GM12878 (cell line): Measurements from ENCODE around the gene SLC18A3. TPM values are rescaled to one million over a fixed set of nuclear protein-coding genes. Genes with fewer than 3 reads are reported as not detected.

Experiments used
- ATAC-seq: fragments of 200-7000 bp; cut with Tn5 transposase; 3 replicates; pipeline ENCODE4 v1.9.1; 2020; ENCODE audit warnings: mild to moderate bottlenecking, moderate library complexity
- BruUV-seq: library from RNA; stranded (reverse); fragments of 400-500 nt; replicated peaks from 2 replicates; lab custom pipeline; 2021; lab: Mats Ljungman, UMichigan
- CTCF ChIA-PET: fragments of 300-600 bp; sonication (Branson Sonifier 250); formaldehyde crosslinking; extraction: SDS; loops from one replicate; lab custom pipeline; 2021; ENCODE audit warnings: inconsistent platforms; lab: Yijun Ruan, JAX
- POLR2A ChIA-PET: fragments of 350-600 bp; formaldehyde crosslinking; extraction: SDS; loops from one replicate; lab custom pipeline; 2021; ENCODE audit warnings: inconsistent platforms; lab: Charles Lee
- RAD21 ChIA-PET: fragments of 300-600 bp; sonication (Branson Sonifier 250); formaldehyde crosslinking; loops from one replicate; lab custom pipeline; 2023; ENCODE audit warnings: antibody characterized with exemption; ENCODE audit not compliant: unreplicated experiment; lab: Charles Lee
- SMC1A ChIA-PET: fragments of 300-600 bp; sonication (Branson Sonifier 250); formaldehyde crosslinking; loops from one replicate; lab custom pipeline; 2023; ENCODE audit not compliant: unreplicated experiment, uncharacterized antibody; lab: Charles Lee
- DNase-seq: peaks from one replicate; pipeline ENCODE4 v3.0.0-alpha.2; 2011; ENCODE audit warnings: low read depth, low spot score
- FAIRE-seq: peaks from 3 replicates; lab custom pipeline; 2011; peaks lifted over from hg19 to GRCh38; lab: Jason Lieb, UNC
- H2AFZ ChIP-seq: 2 replicates; pipeline ENCODE4 v1.6.0; 2011; ENCODE audit warnings: low read depth, low read length, control low read depth; ENCODE audit not compliant: control insufficient read depth
- H3K27ac ChIP-seq: 2 replicates; pipeline ENCODE4 v1.5.1; 2011; ENCODE audit warnings: control low read depth; ENCODE audit not compliant: control insufficient read depth, insufficient read depth
- H3K27me3 ChIP-seq, 2 experiments: replicated peaks in 1 of 2; 2 replicates each; pipeline versions ENCODE4 v1.6.0 to v1.6.1; 2011; ENCODE audit warnings: low read length in 1 of 2; ENCODE audit not compliant: control insufficient read depth in 2 of 2, insufficient read depth in 2 of 2
- H3K36me3 ChIP-seq, 2 experiments: 2 replicates each; pipeline ENCODE4 v1.5.1; 2011; ENCODE audit warnings: low read length in 1 of 2; ENCODE audit not compliant: control insufficient read depth in 2 of 2, insufficient read depth in 2 of 2
- H3K4me1 ChIP-seq: 2 replicates; pipeline ENCODE4 v1.6.1; 2011; ENCODE audit warnings: mild to moderate bottlenecking, low read length, moderate library complexity, mixed read lengths; ENCODE audit not compliant: control insufficient read depth, insufficient read depth
- H3K4me2 ChIP-seq: 2 replicates; pipeline ENCODE4 v1.6.0; 2011; ENCODE audit warnings: control low read depth; ENCODE audit not compliant: control insufficient read depth, insufficient read depth
- H3K4me3 ChIP-seq: fragments of 200-600 bp; sonication (generic); 2 replicates; pipeline ENCODE4 v1.5.1; 2016
- H3K79me2 ChIP-seq: 2 replicates; pipeline ENCODE4 v1.6.0; 2011; ENCODE audit warnings: low read length; ENCODE audit not compliant: control insufficient read depth, insufficient read depth
- H3K9ac ChIP-seq: 2 replicates; pipeline ENCODE4 v1.8.0; 2011; ENCODE audit warnings: low read length, control low read depth, mixed read lengths; ENCODE audit not compliant: control insufficient read depth, insufficient read depth
- H3K9me3 ChIP-seq: replicated peaks from 3 replicates; pipeline ENCODE4 v1.5.1; 2011; ENCODE audit warnings: mild to moderate bottlenecking, low read length; ENCODE audit not compliant: control insufficient read depth, insufficient read depth
- H4K20me1 ChIP-seq: 2 replicates; pipeline ENCODE4 v1.6.0; 2011; ENCODE audit not compliant: control insufficient read depth, insufficient read depth
- IKZF1 ChIP-seq: fragments of 450-650 bp; conservative IDR thresholded peaks from 2 replicates; pipeline ENCODE4 v1.6.1; 2017; ENCODE audit warnings: antibody characterized with exemption, mild to moderate bottlenecking
- NFYB ChIP-seq: IDR thresholded peaks from 2 replicates; pipeline ENCODE4 v1.6.1; 2011; ENCODE audit warnings: low read depth, mild to moderate bottlenecking, low read length, improper control_type of control experiment, moderate library complexity; ENCODE audit not compliant: insufficient read depth
- NR2F1 ChIP-seq: fragments of 450-650 bp; conservative IDR thresholded peaks from 2 replicates; pipeline ENCODE4 v1.6.1; 2017; ENCODE audit warnings: mild to moderate bottlenecking
- TBL1XR1 ChIP-seq: IDR thresholded peaks from 2 replicates; pipeline ENCODE4 v1.6.1; 2012; ENCODE audit warnings: low read depth, low read length, improper control_type of control experiment
- WGBS: methylation state at CpG from one replicate; pipeline ENCODE4 v1.1.6; 2016; ENCODE audit warnings: low lambda C conversion rate; ENCODE audit not compliant: insufficient replicate concordance, insufficient coverage; ENCODE audit errors: missing lambda C conversion rate; 5-methylcytosine and 5-hydroxymethylcytosine counted together
- in situ Hi-C: fragments of 300-500 bp; cut with MboI; formaldehyde crosslinking; loops from 9 replicates; pipeline ENCODE4 v1.14.3; 2018; ENCODE audit warnings: mixed read lengths
- intact Hi-C: fragments of 100-400 bp; cut with micrococcal nuclease; formaldehyde crosslinking; loops from one replicate; pipeline ENCODE4 v1.14.2; 2022; ENCODE audit not compliant: unreplicated experiment
- polyA plus RNA-seq, 11 experiments: library from polyadenylated mRNA; depleted of rRNA in 4 of 11; unstranded in 6 of 11; stranded (reverse) in 5 of 11; fragments of >200 nt; fragmentation: Nextera tagmentation in 4 of 11; fragmentation: Illumina TruSeq in 1 of 11; extraction: Ambion mirVana in 4 of 11; extraction: Trizol in 1 of 11; gene quantifications; 1 replicate in 1 of 11; 2 replicates in 10 of 11; pipeline versions ENCODE4 v1.2.1 to v1.2.3, GENCODE V29; 2011 to 2016; ENCODE audit warnings: inconsistent platforms in 2 of 11, missing spikeins in 2 of 11, low read depth in 1 of 11
- total RNA-seq, 4 experiments: library from RNA; depleted of rRNA in 3 of 4; stranded (reverse); fragments of >200 nt in 3 of 4; fragmentation: Illumina TruSeq in 1 of 4; extraction: Trizol in 1 of 4; gene quantifications; 2 replicates each; pipeline versions ENCODE4 v1.2.1 to v1.2.3, GENCODE V29; 2013 to 2021

The SLC18A3 gene
- total and polyA plus RNA-seq, 10 of the 15 experiments (the other 5 are each of a cell fraction or from before 2014, with no cell fraction given) = not detected

DNA sequence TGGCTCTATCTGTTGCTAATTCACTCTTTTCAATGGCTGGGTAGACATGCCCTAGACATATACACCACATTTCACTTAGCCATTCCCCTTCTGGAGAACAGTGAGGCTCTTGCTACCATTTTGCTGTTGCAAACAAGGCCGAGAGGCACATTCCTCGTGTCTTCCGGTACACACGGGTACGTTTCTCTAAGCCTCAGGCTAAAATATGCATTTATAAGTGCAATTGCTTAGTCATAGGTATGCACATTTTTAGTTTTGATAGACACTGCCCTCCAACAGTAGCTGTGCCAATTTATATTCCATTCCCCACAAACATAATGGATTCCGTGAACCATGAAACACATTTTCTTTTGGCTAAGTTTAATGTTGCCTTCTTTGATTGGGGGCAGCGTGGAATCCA is 16.9 kb downstream of the SLC18A3 start:
- in situ Hi-C loops = no loop called here
- H3K9ac ChIP-seq = no peak overlapping the region
- H4K20me1 ChIP-seq = no peaks in the 10 kb centered on the region
- FAIRE-seq (no peak), DNase-seq (no peak), ATAC-seq (no peak)
- no peaks in the 10 kb centered on the region for H3K9me3 ChIP-seq
- H3K36me3 ChIP-seq = no peaks in the 10 kb centered on the region
- ChIA-PET SMC1A (no interaction called here), CTCF (no interaction called here), RAD21 (no interaction called here), POLR2A (no interaction called here)
- no TSS peak for BruUV-seq
- intact Hi-C loops = no loop called here
- H3K4me3 ChIP-seq = no peak overlapping the region
- no peak overlapping the region for H3K27ac ChIP-seq
- no peaks in the 10 kb centered on the region for H3K4me1 ChIP-seq
- TF ChIP-seq IKZF1 (no peak), NR2F1 (no peak)
- no peaks in the 10 kb centered on the region for H3K79me2 ChIP-seq
- 68% methylated on average over 7 of the region's 7 CpGs for WGBS
- H2AFZ ChIP-seq = no peak overlapping the region
- no peak overlapping the region for H3K4me2 ChIP-seq
- H3K27me3 ChIP-seq = peaks cover 0 to 2% of the 10 kb centered on the region in 2 experiments; a peak in 2 of 4 replicates

DNA sequence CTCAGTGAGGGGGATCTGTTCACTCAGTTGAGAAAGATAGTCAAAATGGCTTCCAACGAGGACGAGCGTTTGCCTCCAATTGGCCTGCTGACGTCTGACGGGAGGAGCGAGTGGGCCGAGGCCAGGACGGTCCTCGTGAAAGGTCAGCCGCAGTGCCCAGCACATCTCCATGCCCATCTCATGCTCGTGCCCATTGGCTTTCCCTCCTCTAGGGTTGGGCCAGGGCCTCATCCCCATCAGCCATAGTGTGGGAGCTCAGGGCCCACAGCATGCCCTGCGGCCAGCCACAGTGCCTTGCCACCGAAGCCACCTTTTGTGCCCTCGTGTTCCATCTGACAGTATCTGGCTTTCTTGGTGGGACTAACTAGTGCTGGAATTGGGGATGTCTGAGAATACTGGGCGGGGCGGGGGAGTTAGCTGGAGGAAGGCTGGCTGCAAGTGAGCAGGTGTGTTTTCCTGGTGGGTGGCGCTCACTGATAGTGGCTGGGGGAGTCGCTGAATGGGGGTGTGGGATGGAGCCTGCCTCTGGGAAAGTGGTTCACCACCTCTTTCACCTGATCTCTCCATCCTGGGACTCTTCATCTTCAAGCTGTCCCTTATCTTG is 17.6 kb downstream of the SLC18A3 start:
- Histone ChIP-seq H3K4me2 (no peak overlapping the region), H2AFZ (no peak overlapping the region), H4K20me1 (no peaks in the 10 kb centered on the region), H3K27me3 (peaks cover 0 to 2% of the 10 kb centered on the region in 2 experiments; a peak in 1 of 4 replicates), H3K27ac (no peak overlapping the region), H3K36me3 (no peaks in the 10 kb centered on the region), H3K9ac (no peak overlapping the region), H3K79me2 (no peaks in the 10 kb centered on the region), H3K4me3 (no peak overlapping the region), H3K9me3 (no peaks in the 10 kb centered on the region), H3K4me1 (no peaks in the 10 kb centered on the region)
- BruUV-seq = no TSS peak
- intact Hi-C loops (no loop called here), in situ Hi-C loops (no loop called here)
- DNase-seq = no peak
- no peak for ATAC-seq
- FAIRE-seq = no peak
- POLR2A ChIA-PET = no interaction called here
- CTCF ChIA-PET = no interaction called here
- SMC1A ChIA-PET = no interaction called here
- WGBS = 53% methylated on average over 18 of the region's 18 CpGs
- RAD21 ChIA-PET = no interaction called here
- TF ChIP-seq TBL1XR1 (no peak), NFYB (no peak)
